ENCODE data around the gene STK32C. TPM values are rescaled to one million over a fixed set of nuclear protein-coding genes. Genes with fewer than 3 reads are reported as not detected.

STK32C gene
- total and polyA plus RNA-seq, 2 experiments from 2014 or later: 8.8 to 9.8 TPM

- peak; percentile 31 for DNase-seq
Observed at GRCh38 chr10:132308587-132309470, 1.1 kb upstream of the STK32C start.

GRCh38 chr10:132306864-132307751 is 642 bp downstream of the STK32C start:
- H3K9me3 ChIP-seq (ENCODE audit: low read depth): no peaks in the 10 kb centered on the region
- H2AFZ ChIP-seq: peak overlapping the region; percentile 62
- no peaks in the 10 kb centered on the region for H3K27me3 ChIP-seq (replicated peaks; ENCODE audit: insufficient read depth)
- H4K20me1 ChIP-seq (ENCODE audit: insufficient read depth): no peaks in the 10 kb centered on the region
- no peaks in the 10 kb centered on the region for H3K79me2 ChIP-seq (ENCODE audit: insufficient read depth)
- peak; percentile 9 for DNase-seq
- peak overlapping the region; percentile 43 for H3K4me2 ChIP-seq (ENCODE audit: unreplicated experiment)
- no peaks in the 10 kb centered on the region for H3K36me3 ChIP-seq (ENCODE audit: low read depth)
- H3K9ac ChIP-seq: no peak overlapping the region
- WGBS, 2 experiments (ENCODE audit: low coverage in 1 of 2, low lambda C conversion rate in 2 of 2, missing lambda C conversion rate in 2 of 2): 14 to 16% methylated on average over 74 to 78 of the region's 98 CpGs
- H3K9me2 ChIP-seq (ENCODE audit: insufficient read depth): no peaks in the 10 kb centered on the region
- TF ChIP-seq EZH2 (IDR thresholded peaks at IDR 0.05; ENCODE audit: insufficient read depth, poor library complexity, severe bottlenecking) (no peak), EZH2phosphoT487 (IDR thresholded peaks at IDR 0.05; ENCODE audit: insufficient read depth, low read depth) (no peak)
- H3K27ac ChIP-seq: no peak overlapping the region
- H3F3A ChIP-seq (ENCODE audit: insufficient read depth): no peaks in the 10 kb centered on the region
- no peaks in the 10 kb centered on the region for H3K4me1 ChIP-seq (ENCODE audit: insufficient read depth)
- H3K4me3 ChIP-seq: peak overlapping the region; percentile 65
- in situ Hi-C loops (cut with MboI): no loop called here

More at GRCh38 chr10:132308587-132309470, 1.1 kb upstream of the STK32C start:
- WGBS, 2 experiments (ENCODE audit: low coverage in 1 of 2, low lambda C conversion rate in 2 of 2, missing lambda C conversion rate in 2 of 2): 34 to 41% methylated on average over 40 to 48 of the region's 61 CpGs
- Histone ChIP-seq H3K36me3 (ENCODE audit: low read depth) (no peaks in the 10 kb centered on the region), H3K9ac (peak overlapping the region; percentile 60), H3K79me2 (ENCODE audit: insufficient read depth) (no peaks in the 10 kb centered on the region), H3F3A (ENCODE audit: insufficient read depth) (no peaks in the 10 kb centered on the region), H3K9me2 (ENCODE audit: insufficient read depth) (no peaks in the 10 kb centered on the region), H3K4me2 (ENCODE audit: unreplicated experiment) (peak overlapping the region; percentile 61), H3K27me3 (replicated peaks; ENCODE audit: insufficient read depth) (no peaks in the 10 kb centered on the region), H4K20me1 (ENCODE audit: insufficient read depth) (no peaks in the 10 kb centered on the region), H3K9me3 (ENCODE audit: low read depth) (no peaks in the 10 kb centered on the region), H2AFZ (peak overlapping the region; percentile 82), H3K4me3 (peak overlapping the region; percentile 73), H3K27ac (no peak overlapping the region), H3K4me1 (ENCODE audit: insufficient read depth) (no peaks in the 10 kb centered on the region)
- in situ Hi-C loops (cut with MboI): no loop called here
- TF ChIP-seq EZH2 (IDR thresholded peaks at IDR 0.05; ENCODE audit: insufficient read depth, poor library complexity, severe bottlenecking): no peak
- TF ChIP-seq EZH2phosphoT487 (IDR thresholded peaks at IDR 0.05; ENCODE audit: insufficient read depth, low read depth): no peak

- H3K4me2 ChIP-seq (ENCODE audit: unreplicated experiment): no peak overlapping the region
- H3F3A ChIP-seq (ENCODE audit: insufficient read depth): no peaks in the 10 kb centered on the region
- no peak overlapping the region for H3K27ac ChIP-seq
- H3K9me3 ChIP-seq (ENCODE audit: low read depth): no peaks in the 10 kb centered on the region
- no peak overlapping the region for H3K4me3 ChIP-seq
- no peak overlapping the region for H2AFZ ChIP-seq
- 98% methylated on average over 15 to 16 of the region's 16 CpGs for WGBS, 2 experiments (ENCODE audit: low coverage in 1 of 2, low lambda C conversion rate in 2 of 2, missing lambda C conversion rate in 2 of 2)
- no peaks in the 10 kb centered on the region for H3K27me3 ChIP-seq (replicated peaks; ENCODE audit: insufficient read depth)
- H3K36me3 ChIP-seq (ENCODE audit: low read depth): no peaks in the 10 kb centered on the region
- in situ Hi-C loops (cut with MboI): no loop called here
- no peaks in the 10 kb centered on the region for H3K9me2 ChIP-seq (ENCODE audit: insufficient read depth)
- no peak for DNase-seq
- H3K79me2 ChIP-seq (ENCODE audit: insufficient read depth): no peaks in the 10 kb centered on the region
- no peaks in the 10 kb centered on the region for H4K20me1 ChIP-seq (ENCODE audit: insufficient read depth)
- H3K9ac ChIP-seq: no peak overlapping the region
- H3K4me1 ChIP-seq (ENCODE audit: insufficient read depth): no peaks in the 10 kb centered on the region
- TF ChIP-seq EZH2phosphoT487 (IDR thresholded peaks at IDR 0.05; ENCODE audit: insufficient read depth, low read depth): no peak
- no peak for TF ChIP-seq EZH2 (IDR thresholded peaks at IDR 0.05; ENCODE audit: insufficient read depth, poor library complexity, severe bottlenecking)
Observed at GRCh38 chr10:132306343-132306685, 1.4 kb downstream of the STK32C start.

GRCh38 chr10:132305654-132306342 is 2.0 kb downstream of the STK32C start:
- Histone ChIP-seq H3K27ac (no peak overlapping the region), H3K4me1 (ENCODE audit: insufficient read depth) (no peaks in the 10 kb centered on the region), H2AFZ (no peak overlapping the region), H3K27me3 (replicated peaks; ENCODE audit: insufficient read depth) (no peaks in the 10 kb centered on the region), H3K9ac (no peak overlapping the region), H3K9me3 (ENCODE audit: low read depth) (no peaks in the 10 kb centered on the region), H3K4me2 (ENCODE audit: unreplicated experiment) (no peak overlapping the region), H3K4me3 (no peak overlapping the region), H3K36me3 (ENCODE audit: low read depth) (no peaks in the 10 kb centered on the region), H3F3A (ENCODE audit: insufficient read depth) (no peaks in the 10 kb centered on the region), H3K9me2 (ENCODE audit: insufficient read depth) (no peaks in the 10 kb centered on the region), H3K79me2 (ENCODE audit: insufficient read depth) (no peaks in the 10 kb centered on the region), H4K20me1 (ENCODE audit: insufficient read depth) (no peaks in the 10 kb centered on the region)
- TF ChIP-seq EZH2 (IDR thresholded peaks at IDR 0.05; ENCODE audit: insufficient read depth, poor library complexity, severe bottlenecking): no peak
- TF ChIP-seq EZH2phosphoT487 (IDR thresholded peaks at IDR 0.05; ENCODE audit: insufficient read depth, low read depth): no peak
- in situ Hi-C loops (cut with MboI): no loop called here
- WGBS, 2 experiments (ENCODE audit: low coverage in 1 of 2, low lambda C conversion rate in 2 of 2, missing lambda C conversion rate in 2 of 2): 85 to 86% methylated on average over 22 of the region's 22 CpGs
- DNase-seq: no peak

Data from GM23248 (cell line).